ENCODE results near the gene FLT1.

- no peak for TF ChIP-seq CTCF (IDR thresholded peaks at IDR 0.05)
- TF ChIP-seq POLR2AphosphoS5 (IDR thresholded peaks at IDR 0.05): no peak
- no peak for TF ChIP-seq POLR2A (IDR thresholded peaks at IDR 0.05)
These were observed 39.9 kb upstream of the FLT1 start for GRCh38 chr13:28534801-28535200.

All from breast epithelium (tissue), 3 donors.